Medulla oblongata (tissue), 1 donor: ENCODE measurements around the gene DPM2.

Source experiments
- DNase-seq: peaks from one replicate; pipeline ENCODE4 v3.0.0-alpha.2; 2015; ENCODE audit errors: extremely low spot score

The DPM2 gene

DNA sequence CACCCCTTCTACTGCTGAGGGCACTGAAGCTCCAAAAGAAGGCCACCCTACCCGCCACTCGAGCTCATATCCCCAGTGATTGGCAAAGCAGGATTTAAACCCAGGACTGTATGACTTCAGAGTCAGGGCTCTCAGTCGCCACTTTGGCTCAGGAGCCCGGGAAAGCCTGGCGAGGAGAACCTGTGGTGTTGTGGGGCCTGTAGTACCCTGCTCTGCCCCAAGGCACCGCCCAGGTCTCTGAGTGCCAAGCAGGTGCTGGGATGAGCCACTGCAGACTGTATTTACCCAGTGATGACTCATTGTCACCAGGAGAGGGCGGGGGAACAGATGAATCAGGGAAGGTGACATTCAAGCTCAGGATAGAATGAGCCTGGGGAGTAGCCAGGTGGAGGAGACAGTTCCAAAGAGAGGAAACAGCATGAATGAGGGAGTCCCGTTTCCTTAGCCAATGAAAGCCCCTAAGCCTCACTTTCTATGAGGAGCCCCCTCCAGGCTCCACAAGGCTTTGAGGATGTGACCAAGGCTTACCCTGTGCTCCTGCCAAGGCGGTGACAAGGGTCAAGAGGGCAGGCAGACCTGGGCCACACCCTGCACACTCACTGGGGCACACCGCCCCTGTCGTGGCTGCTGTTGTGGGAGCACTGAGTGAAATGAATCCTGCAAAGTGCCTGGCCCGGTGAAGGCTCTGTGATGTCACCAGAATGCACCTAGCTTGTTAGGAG is 17.8 kb upstream of the DPM2 start:
- peak; percentile 75 for DNase-seq

- no peak for DNase-seq
Measured at GRCh38 chr9:127954831-127955293, 17.2 kb upstream of the DPM2 start.

GRCh38 chr9:127953768-127954505 is 16.3 kb upstream of the DPM2 start:
- no peak for DNase-seq

GRCh38 chr9:127953154-127953553 is 15.5 kb upstream of the DPM2 start:
- no peak for DNase-seq

DNA sequence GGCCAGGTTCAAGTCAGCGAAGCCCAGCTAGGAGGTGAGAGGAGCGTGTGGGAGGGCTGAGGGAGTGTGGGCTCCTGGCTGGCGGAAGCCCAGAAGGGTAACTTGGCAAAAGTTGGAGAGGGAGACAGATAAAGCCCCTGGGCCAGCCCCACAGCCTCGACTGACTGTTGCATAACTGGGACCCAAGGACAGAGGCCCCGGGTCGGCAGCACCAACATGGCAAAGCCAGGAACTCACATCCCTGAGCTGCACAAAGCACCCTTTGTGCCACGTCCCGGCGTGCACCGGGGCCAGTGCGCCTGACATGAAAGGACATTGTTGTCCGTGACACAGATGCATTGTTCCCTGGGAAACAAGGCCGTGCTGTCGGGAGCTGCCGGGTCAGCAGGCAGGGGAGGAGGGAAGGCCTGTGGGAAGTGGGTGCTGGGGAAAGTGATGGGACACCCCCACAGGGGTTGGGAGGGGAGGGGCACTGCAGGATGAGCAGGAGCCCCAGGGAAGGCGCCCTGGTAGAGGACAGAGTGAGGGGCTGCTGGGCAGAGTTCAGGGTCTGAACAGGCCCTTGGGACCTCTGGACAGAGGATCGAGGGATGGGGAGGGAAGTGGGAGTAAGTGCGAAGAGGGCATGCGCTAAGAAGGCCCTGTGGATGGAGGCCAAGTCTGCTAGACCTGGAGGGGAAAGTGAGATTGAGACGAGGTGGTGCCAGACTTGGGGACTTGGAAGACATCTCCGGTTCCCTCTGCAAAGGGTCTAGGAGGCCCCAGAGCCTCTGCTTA is 13.0 kb upstream of the DPM2 start:
- peak; percentile 96 for DNase-seq

- peak; percentile 85 for DNase-seq
Measured at GRCh38 chr9:127949827-127950512, 12.3 kb upstream of the DPM2 start.

- DNase-seq: no peak
Measured at GRCh38 chr9:127947841-127948710, 10.4 kb upstream of the DPM2 start.

GRCh38 chr9:127946728-127947127 is 9.1 kb upstream of the DPM2 start:
- no peak for DNase-seq

GRCh38 chr9:127945942-127946341 is 8.3 kb upstream of the DPM2 start:
- no peak for DNase-seq

GRCh38 chr9:127945338-127945737 is 7.7 kb upstream of the DPM2 start:
- DNase-seq: no peak

DNA sequence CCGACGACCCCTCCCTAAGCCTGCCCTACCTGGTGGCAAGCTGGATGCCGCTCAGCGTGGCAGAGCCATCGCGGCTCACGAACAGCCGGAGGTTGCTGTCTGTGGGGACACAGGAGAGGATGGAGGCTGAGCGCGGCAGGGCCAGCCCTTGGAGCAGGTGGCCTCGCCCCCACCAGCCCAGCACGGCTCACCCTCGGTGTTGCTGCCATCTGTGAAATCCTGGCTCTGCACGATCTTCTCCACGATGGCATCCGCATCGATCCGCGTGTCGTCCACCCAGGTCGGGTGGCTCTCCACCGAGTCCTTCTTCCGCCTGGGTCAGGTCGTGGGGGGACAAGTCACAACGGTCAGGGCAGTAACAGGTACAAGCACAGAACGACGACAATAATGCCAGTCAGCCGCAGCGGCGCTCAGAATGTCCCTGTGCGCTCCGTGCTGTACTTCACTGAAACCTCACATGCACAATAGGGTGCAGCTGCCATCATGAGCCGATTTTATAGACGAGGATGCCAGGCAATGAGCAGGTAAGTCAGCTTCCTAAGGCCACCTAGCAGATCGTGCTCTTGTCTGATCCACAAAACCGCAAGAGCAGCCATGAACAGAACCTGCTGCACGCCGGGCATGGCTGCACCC is 7.0 kb upstream of the DPM2 start:
- DNase-seq: no peak

- DNase-seq: peak; percentile 93
Measured at GRCh38 chr9:127943731-127944144, 6.1 kb upstream of the DPM2 start.

- no peak for DNase-seq
Measured at GRCh38 chr9:127943011-127943662, 5.5 kb upstream of the DPM2 start.

GRCh38 chr9:127942216-127943010 is 4.8 kb upstream of the DPM2 start:
- no peak for DNase-seq

GRCh38 chr9:127941961-127942215 is 4.2 kb upstream of the DPM2 start:
- DNase-seq: no peak

DNA sequence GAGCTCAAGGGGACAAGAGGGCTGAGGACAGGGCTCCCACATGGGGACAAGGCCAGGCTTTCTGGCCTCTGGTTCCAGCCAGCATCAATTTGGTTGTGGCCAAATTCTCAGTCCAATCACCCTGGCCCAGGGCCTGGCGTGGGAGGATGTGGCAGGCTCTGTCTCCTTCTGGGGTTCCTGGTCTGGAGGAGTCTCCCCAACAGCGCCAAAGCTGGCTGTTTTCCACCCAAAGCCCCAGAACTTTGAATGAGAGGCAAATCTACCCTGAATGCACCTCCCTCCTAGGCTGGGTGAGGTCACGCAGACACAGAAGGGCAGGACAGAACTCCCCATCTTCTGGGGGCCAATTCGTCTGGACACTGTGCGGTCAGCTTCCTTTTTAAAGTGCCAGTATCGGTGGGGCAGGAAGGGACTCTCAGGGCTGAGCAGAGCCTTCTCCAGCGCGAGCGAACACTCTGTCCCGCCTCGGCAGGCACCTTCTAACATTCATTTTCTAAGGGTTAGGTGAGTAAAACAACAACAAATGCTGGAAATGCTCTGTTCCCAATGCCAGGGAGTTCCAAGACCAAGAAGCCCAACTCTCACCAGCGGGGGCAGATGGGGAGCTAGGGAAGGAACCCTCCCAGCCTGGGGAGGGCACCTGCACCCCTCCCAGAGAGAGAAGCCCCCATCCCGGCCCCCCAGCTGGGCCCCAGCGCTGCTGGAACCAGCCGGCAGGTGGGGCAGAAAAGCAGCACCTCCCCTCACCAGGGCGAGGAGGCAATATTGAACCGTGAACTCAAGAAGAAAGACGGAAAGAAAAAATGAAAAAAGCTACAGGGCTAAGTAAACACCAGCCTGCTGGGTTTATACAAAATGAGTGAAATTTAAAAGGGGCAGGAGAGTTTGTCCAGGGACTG is 3.7 kb upstream of the DPM2 start:
- DNase-seq: no peak

- no peak for DNase-seq
Measured at GRCh38 chr9:127940593-127940992, 2.9 kb upstream of the DPM2 start.

- no peak for DNase-seq
Measured at GRCh38 chr9:127938298-127938690, 640 bp upstream of the DPM2 start.
